Measurements from ENCODE around the gene ADARB2. TPM values are rescaled to one million over a fixed set of nuclear protein-coding genes. Genes with fewer than 3 reads are reported as not detected.

ADARB2 gene
- total and polyA plus RNA-seq, 10 of the 15 experiments (the other 5 are each of a cell fraction or from before 2014, with no cell fraction given): 0.02 to 4.1 (median 0.76) TPM

DNA sequence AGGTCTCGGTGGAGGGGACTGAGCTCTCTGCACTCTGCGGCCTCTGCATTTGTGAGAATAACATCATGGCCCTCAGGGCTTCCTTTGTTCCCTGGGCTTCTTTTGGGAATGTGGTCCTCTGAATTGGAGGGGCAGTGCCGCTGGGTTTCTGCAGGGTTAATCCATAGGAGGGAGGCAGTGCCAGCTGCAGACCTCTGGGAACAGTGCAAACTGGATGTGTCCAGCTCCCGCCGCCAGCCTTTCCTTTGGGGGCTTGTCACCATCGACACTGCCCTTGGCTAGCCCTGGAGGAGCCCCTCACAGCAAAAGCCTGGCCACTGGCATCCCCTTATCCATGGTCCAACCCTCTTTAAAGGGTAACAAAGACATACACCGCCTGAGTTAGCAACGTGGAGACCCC is 507.2 kb downstream of the ADARB2 start:
- Histone ChIP-seq H3K4me2 (ENCODE audit: control insufficient read depth, insufficient read depth) (no peak overlapping the region), H4K20me1 (ENCODE audit: control insufficient read depth, insufficient read depth) (no peaks in the 10 kb centered on the region), H3K27ac (ENCODE audit: control insufficient read depth, insufficient read depth) (no peak overlapping the region), H3K9ac (ENCODE audit: control insufficient read depth, insufficient read depth, low read length) (no peak overlapping the region), H3K4me1 (ENCODE audit: control insufficient read depth, insufficient read depth, low read length) (no peaks in the 10 kb centered on the region), H3K4me3 (no peak overlapping the region), H2AFZ (ENCODE audit: control insufficient read depth, low read depth, low read length) (no peak overlapping the region), H3K27me3 (replicated peaks in 1 of 2; ENCODE audit: control insufficient read depth in 2 of 2, insufficient read depth in 2 of 2, low read length in 1 of 2) (no peaks in the 10 kb centered on the region), H3K79me2 (ENCODE audit: control insufficient read depth, insufficient read depth, low read length) (no peaks in the 10 kb centered on the region), H3K36me3 (ENCODE audit: control insufficient read depth in 2 of 2, insufficient read depth in 2 of 2, low read length in 1 of 2) (no peaks in the 10 kb centered on the region), H3K9me3 (replicated peaks; ENCODE audit: control insufficient read depth, insufficient read depth, low read length) (no peaks in the 10 kb centered on the region)
- ATAC-seq (no peak), DNase-seq (ENCODE audit: low read depth, low spot score) (no peak), FAIRE-seq (no peak)
- SMC1A ChIA-PET (ENCODE audit: uncharacterized antibody, unreplicated experiment): no interaction called here
- CTCF ChIA-PET: no interaction called here
- intact Hi-C loops (cut with micrococcal nuclease; ENCODE audit: unreplicated experiment) (no loop called here), in situ Hi-C loops (cut with MboI) (no loop called here)
- no TSS peak for BruUV-seq (replicated peaks)
- no peak for TF ChIP-seq PAX5 (IDR thresholded peaks at IDR 0.05; ENCODE audit: borderline replicate concordance, low read depth, low read length)
- TF ChIP-seq NFXL1 (IDR thresholded peaks at IDR 0.05; ENCODE audit: borderline replicate concordance): no peak
- TF ChIP-seq RUNX3 (IDR thresholded peaks at IDR 0.05; ENCODE audit: low read length): no peak
- TF ChIP-seq POLR2AphosphoS2 (IDR thresholded peaks at IDR 0.05; ENCODE audit: low read depth, low read length): no peak
- no peak for TF ChIP-seq SREBF2 (IDR thresholded peaks at IDR 0.05; ENCODE audit: low read length)
- no peak for TF ChIP-seq HCFC1 (IDR thresholded peaks at IDR 0.05; ENCODE audit: low read length)
- TF ChIP-seq ATF2 (IDR thresholded peaks at IDR 0.05; ENCODE audit: low read length): no peak
- TF ChIP-seq CEBPB (IDR thresholded peaks at IDR 0.05; ENCODE audit: borderline replicate concordance in 1 of 2, low read depth in 2 of 2, low read length in 2 of 2): no peak
- no peak for TF ChIP-seq MTA3 (IDR thresholded peaks at IDR 0.05; ENCODE audit: borderline replicate concordance, low read length)
- POLR2A ChIA-PET: no interaction called here
- WGBS (ENCODE audit: insufficient coverage, insufficient replicate concordance, low lambda C conversion rate, missing lambda C conversion rate): 35% methylated on average over 8 of the region's 8 CpGs
- RAD21 ChIA-PET (ENCODE audit: unreplicated experiment): no interaction called here

Data from GM12878 (cell line).